Stimulated activated effector memory CD8-positive, alpha-beta T cell treated with anti-CD3 and anti-CD28 coated beads, Interleukin-12 subunit alpha, Interleukin-12 subunit beta, amount 100 ng/mL, for 72 hours (primary cell): ENCODE data around the gene CCL13.

ENCODE experiments used
- ATAC-seq: fragments of 150-1000 bp; cut with Tn5 transposase; 2 replicates; pipeline ENCODE4 v1.10.0; 2021
- DNase-seq, 2 donors: peaks; one replicate each; pipeline ENCODE4 v3.0.0; 2021 to 2022; ENCODE audit warnings: low spot score in 2 of 2
- H3K27ac Mint-ChIP-seq: one replicate; pipeline ENCODE4 v1.8.0; 2022; ENCODE audit warnings: mild to moderate bottlenecking, mixed read lengths
- H3K36me3 Mint-ChIP-seq: one replicate; pipeline ENCODE4 v1.8.0; 2022; ENCODE audit warnings: mild to moderate bottlenecking, mixed read lengths
- H3K4me1 Mint-ChIP-seq: one replicate; pipeline ENCODE4 v1.8.0; 2022; ENCODE audit warnings: mixed read lengths
- H3K4me3 Mint-ChIP-seq: one replicate; pipeline ENCODE4 v1.8.0; 2022; ENCODE audit warnings: mild to moderate bottlenecking, mixed read lengths
- H3K9me3 Mint-ChIP-seq: one replicate; pipeline ENCODE4 v1.8.0; 2022; ENCODE audit warnings: mixed read lengths

The CCL13 gene

GRCh38 chr17:34352191-34352590, 4.1 kb upstream of the CCL13 start:
- no peak for DNase-seq
- no peak for ATAC-seq
- H3K4me1 Mint-ChIP-seq: no peaks in the 10 kb centered on the region

DNA sequence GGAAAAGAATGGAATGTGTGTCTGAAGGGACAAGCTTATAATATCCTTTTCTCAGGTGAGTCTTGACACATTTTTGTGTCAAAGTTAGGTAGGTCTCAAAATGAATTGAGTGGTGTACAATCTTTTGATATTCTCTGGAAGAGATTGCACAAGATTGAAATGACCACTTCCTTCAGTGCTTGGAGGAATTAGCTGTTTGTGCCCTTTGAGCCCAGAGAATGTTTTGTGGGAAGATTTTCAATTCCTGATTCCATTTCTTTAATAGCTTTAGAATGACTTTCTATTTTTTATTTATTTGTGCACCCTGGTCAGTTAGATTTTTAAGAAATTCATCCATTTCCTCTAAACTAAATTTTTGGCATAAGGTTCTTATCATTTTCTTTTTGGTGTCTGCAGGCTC, 1.6 kb upstream of the CCL13 start:
- DNase-seq (no peak), ATAC-seq (no peak)
- Mint-ChIP-seq H3K4me1 (no peaks in the 10 kb centered on the region), H3K4me3 (no peak overlapping the region), H3K27ac (no peak overlapping the region), H3K9me3 (peaks cover 3% of the 10 kb centered on the region), H3K36me3 (no peaks in the 10 kb centered on the region)

More at GRCh38 chr17:34352191-34352590, 4.1 kb upstream of the CCL13 start:
- Mint-ChIP-seq H3K27ac (no peak overlapping the region), H3K4me3 (no peak overlapping the region), H3K9me3 (peaks cover 3% of the 10 kb centered on the region), H3K36me3 (no peaks in the 10 kb centered on the region)

DNA sequence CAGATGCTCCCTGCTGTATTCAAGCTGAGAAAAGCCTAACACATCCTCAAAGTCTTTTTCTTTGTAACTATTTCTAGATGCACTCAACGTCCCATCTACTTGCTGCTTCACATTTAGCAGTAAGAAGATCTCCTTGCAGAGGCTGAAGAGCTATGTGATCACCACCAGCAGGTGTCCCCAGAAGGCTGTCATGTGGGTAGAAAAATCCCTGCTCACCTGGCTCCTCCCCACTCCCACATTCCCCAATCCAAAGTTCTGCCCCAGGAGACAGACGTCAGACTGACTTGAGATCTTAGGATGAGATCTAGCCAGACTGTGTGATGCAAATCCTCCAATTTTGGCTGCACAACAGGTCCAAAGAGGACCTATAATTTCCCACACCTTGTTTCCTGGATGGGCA, 1.1 kb downstream of the CCL13 start:
- ATAC-seq (no peak), DNase-seq (no peak)
- Mint-ChIP-seq H3K27ac (no peak overlapping the region), H3K4me3 (no peak overlapping the region), H3K4me1 (no peaks in the 10 kb centered on the region), H3K9me3 (peaks cover 3% of the 10 kb centered on the region), H3K36me3 (no peaks in the 10 kb centered on the region)

- ATAC-seq: no peak
- DNase-seq: no peak
- no peak overlapping the region for H3K27ac Mint-ChIP-seq
- H3K4me1 Mint-ChIP-seq: no peaks in the 10 kb centered on the region
- H3K36me3 Mint-ChIP-seq: no peaks in the 10 kb centered on the region
- peaks cover 3% of the 10 kb centered on the region for H3K9me3 Mint-ChIP-seq
- H3K4me3 Mint-ChIP-seq: no peak overlapping the region
These were observed 2.4 kb downstream of the CCL13 start for GRCh38 chr17:34358631-34359030.

DNA sequence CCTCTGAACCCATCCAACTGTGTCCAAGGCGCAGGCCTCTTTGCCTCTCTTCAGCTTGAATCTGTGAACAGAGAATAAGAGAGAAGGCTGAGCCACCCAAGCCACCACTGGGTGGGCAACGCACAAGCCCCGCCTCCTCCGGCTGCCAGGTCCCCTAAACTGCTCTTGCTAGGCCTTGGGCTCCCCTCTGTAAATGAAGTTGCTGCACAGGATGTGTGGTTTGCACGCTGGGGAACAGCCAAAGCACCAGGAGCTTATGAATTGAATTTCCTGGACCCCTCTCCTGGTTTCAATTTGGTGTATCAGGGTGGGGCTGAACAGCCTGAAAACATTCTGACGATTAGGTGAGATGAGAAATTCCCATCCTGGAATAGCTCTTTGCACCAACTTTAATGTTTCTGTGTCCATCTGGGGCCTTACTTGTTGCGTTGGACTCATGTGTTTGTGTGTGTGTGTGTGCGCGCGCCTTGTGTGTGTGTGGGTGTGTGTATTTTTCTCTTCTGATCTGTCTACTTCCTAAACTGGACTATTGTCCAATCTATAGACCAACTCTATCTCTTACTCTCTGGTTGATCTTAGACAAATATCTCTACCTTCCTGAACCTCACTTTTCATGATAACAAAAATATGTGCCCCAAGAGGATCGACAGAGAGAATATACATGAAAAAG, 4.5 kb downstream of the CCL13 start:
- no peak for ATAC-seq
- no peaks in the 10 kb centered on the region for H3K36me3 Mint-ChIP-seq
- H3K4me1 Mint-ChIP-seq: no peaks in the 10 kb centered on the region
- H3K9me3 Mint-ChIP-seq: no peaks in the 10 kb centered on the region
- no peak for DNase-seq
- no peak overlapping the region for H3K27ac Mint-ChIP-seq
- no peak overlapping the region for H3K4me3 Mint-ChIP-seq

- ATAC-seq (peak; percentile 85), DNase-seq (peak; percentile 42 to 85)
- Mint-ChIP-seq H3K4me1 (no peaks in the 10 kb centered on the region), H3K27ac (no peak overlapping the region), H3K4me3 (no peak overlapping the region), H3K36me3 (no peaks in the 10 kb centered on the region), H3K9me3 (no peaks in the 10 kb centered on the region)
These were observed 5.3 kb downstream of the CCL13 start for GRCh38 chr17:34361478-34362061.

DNA sequence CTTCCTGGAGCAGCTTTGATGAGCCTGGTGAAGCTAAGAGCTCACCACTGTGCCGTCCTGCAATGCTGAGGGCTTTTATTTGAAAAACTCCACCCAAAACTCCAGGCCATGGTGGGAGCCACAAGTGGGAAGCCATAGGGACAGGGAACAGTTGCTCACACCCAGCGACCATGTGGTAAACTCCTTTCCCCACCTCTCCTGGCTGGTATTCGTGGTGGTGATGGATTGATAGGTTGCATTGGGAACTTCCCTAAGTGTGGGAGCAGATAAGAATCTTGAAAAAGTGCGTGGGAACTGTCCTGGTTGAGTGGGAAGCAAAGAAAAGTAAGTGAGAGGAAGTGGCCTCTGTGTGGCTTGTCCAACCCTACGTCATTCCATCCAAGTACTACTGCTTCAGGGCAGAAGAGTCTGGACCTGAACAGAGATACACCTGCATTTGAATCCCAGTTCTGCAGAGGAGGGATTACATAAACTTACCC, 6.9 kb downstream of the CCL13 start, which contains the start of gene CCL1:
CCL1 (minus strand) TSS at position 51 of the 479 bp plus-strand sequence. CDS start 72 bp downstream, outside the sequence.
- Mint-ChIP-seq H3K9me3 (no peaks in the 10 kb centered on the region), H3K27ac (no peak within 1 kb of the TSS), H3K36me3 (no peaks in the 10 kb centered on the region), H3K4me1 (no peaks in the 10 kb centered on the region), H3K4me3 (no peak within 1 kb of the TSS)
- no peak for DNase-seq
- ATAC-seq: no peak

DNA sequence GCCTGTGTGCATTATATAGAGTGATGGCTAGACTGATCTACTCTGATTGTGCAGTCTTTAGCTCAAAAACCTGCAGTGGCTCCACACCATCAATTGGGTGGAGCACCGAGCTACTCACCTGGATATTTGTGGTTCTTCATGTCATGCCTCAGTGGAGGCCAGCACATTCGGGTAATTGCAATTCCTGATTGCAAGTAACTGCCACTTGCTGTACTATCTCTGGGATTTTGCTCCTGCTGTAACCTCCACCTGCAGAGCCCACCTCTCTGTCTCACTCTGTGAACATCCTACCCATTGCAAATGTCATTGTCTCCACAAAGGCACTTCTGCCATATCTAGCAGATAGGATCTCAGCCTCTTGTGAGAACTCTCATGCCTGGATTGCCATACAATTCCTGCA, 8.5 kb downstream of the CCL13 start:
- no peaks in the 10 kb centered on the region for H3K4me1 Mint-ChIP-seq
- no peak overlapping the region for H3K27ac Mint-ChIP-seq
- no peak for DNase-seq
- no peaks in the 10 kb centered on the region for H3K36me3 Mint-ChIP-seq
- no peak overlapping the region for H3K4me3 Mint-ChIP-seq
- no peak for ATAC-seq
- H3K9me3 Mint-ChIP-seq: no peaks in the 10 kb centered on the region

- ATAC-seq (no peak), DNase-seq (no peak)
- Mint-ChIP-seq H3K27ac (no peak overlapping the region), H3K4me3 (no peak overlapping the region), H3K36me3 (no peaks in the 10 kb centered on the region), H3K4me1 (no peaks in the 10 kb centered on the region), H3K9me3 (no peaks in the 10 kb centered on the region)
These were observed 9.1 kb downstream of the CCL13 start for GRCh38 chr17:34365340-34365739.

GRCh38 chr17:34366010-34366409, 9.7 kb downstream of the CCL13 start:
- Mint-ChIP-seq H3K4me1 (peaks cover 6% of the 10 kb centered on the region), H3K27ac (no peak overlapping the region), H3K4me3 (no peak overlapping the region), H3K36me3 (no peaks in the 10 kb centered on the region), H3K9me3 (no peaks in the 10 kb centered on the region)
- no peak for ATAC-seq
- no peak for DNase-seq

DNA sequence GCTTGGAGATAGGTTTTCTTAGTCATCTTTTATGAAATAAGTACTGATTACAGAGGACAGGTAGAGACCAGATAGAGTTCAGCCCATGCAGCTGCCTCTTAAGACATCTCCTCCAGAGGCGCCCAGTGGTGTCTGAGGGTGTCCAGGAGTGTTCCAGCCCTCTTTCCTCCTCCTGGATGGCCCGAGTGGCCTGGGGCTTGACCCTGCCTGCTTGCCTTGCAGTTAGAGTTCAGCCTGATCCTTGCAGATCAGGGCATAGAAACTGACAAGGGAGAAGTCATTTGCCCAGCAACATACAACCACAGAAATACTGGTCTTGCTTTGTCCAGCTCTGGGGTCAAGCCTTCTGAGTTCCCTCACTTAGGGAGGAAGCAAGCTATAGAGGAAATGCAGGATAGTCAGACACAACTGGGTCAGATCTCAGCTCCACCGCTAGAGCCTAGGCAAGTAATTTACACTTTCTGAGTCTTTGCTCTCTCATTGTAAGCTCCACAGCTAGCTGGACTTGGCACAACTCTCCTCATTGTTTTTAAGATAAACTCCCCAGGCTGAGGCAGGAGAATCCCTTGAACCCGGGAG, 10.3 kb downstream of the CCL13 start:
- H3K9me3 Mint-ChIP-seq: no peaks in the 10 kb centered on the region
- H3K36me3 Mint-ChIP-seq: no peaks in the 10 kb centered on the region
- H3K4me1 Mint-ChIP-seq: peaks cover 12% of the 10 kb centered on the region
- DNase-seq (peak in 1 of 2 donors; percentile 43), ATAC-seq (no peak)
- H3K4me3 Mint-ChIP-seq: no peak overlapping the region
- no peak overlapping the region for H3K27ac Mint-ChIP-seq

GRCh38 chr17:34367486-34368195, 11.4 kb downstream of the CCL13 start:
- Mint-ChIP-seq H3K27ac (no peak overlapping the region), H3K9me3 (no peaks in the 10 kb centered on the region), H3K4me1 (peaks cover 12% of the 10 kb centered on the region), H3K36me3 (no peaks in the 10 kb centered on the region), H3K4me3 (no peak overlapping the region)
- ATAC-seq (no peak), DNase-seq (peak in 1 of 2 donors; percentile 43)

DNA sequence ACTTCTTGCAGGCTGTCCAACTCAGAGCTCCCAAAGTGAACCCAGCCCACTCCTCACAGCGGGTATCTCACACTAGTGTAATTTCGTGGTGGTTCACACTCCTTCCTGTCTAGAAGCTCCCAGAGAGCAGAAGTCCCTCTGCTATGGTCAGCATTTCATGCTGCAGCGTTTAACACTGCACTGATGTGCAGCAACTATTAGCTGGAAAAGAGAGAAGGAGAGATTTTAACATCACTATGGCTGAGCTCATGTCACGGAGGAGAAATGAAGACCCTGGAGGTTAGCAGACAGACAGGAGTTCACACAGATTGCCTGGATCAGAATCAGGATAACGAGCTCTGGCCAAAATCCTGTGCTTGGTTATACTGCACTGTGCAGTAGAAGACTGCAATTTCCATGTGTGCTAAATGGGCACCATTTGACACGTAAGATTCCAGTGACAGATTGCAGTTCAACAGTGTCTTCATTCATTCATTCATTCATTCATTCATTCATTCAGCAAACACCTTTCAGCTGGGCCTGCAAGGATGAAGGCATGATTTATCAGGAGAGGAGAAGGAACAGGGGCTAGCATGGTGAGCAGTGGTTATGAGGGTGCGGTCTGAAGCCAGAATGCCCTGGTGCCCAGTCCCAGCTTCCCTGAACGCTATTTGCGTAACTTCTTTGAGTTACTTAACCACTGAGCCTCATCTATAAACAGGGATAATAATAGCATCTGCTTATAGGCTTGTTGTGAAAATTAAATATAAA, 12.1 kb downstream of the CCL13 start:
- H3K4me3 Mint-ChIP-seq: no peak overlapping the region
- no peaks in the 10 kb centered on the region for H3K9me3 Mint-ChIP-seq
- no peaks in the 10 kb centered on the region for H3K36me3 Mint-ChIP-seq
- peaks cover 12% of the 10 kb centered on the region for H3K4me1 Mint-ChIP-seq
- H3K27ac Mint-ChIP-seq: no peak overlapping the region
- no peak for ATAC-seq
- peak in 1 of 2 donors; percentile 33 for DNase-seq

DNA sequence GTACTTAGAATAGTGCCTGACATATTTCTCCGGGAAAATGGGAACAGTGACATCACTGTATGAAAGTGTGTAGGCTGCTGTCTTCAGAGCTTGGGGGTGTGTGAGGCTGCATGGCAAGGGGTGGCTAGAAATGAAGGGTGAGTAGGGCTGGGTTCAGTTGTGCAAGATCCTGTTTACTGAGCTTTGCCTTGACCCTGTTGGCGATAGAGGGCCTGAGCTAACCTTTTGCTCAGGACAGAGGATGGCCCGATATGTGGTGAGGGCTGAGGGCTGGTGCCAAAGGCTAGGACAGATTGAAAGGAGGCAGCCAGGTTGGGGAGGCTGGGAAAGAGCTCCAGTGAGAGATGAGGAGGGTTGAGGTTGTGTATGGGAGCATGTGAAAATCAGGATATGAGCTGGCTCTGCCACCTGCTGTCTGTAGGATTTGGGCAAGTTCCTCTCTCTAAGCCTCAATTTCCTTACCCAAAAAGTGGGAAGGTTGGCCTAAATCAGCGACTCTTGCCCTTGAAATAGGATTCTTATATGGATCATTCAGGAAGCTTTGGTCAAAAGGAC, 12.7 kb downstream of the CCL13 start:
- Mint-ChIP-seq H3K9me3 (no peaks in the 10 kb centered on the region), H3K27ac (no peak overlapping the region), H3K4me1 (peaks cover 12% of the 10 kb centered on the region), H3K4me3 (no peak overlapping the region), H3K36me3 (no peaks in the 10 kb centered on the region)
- no peak for ATAC-seq
- peak in 1 of 2 donors; percentile 33 for DNase-seq

DNA sequence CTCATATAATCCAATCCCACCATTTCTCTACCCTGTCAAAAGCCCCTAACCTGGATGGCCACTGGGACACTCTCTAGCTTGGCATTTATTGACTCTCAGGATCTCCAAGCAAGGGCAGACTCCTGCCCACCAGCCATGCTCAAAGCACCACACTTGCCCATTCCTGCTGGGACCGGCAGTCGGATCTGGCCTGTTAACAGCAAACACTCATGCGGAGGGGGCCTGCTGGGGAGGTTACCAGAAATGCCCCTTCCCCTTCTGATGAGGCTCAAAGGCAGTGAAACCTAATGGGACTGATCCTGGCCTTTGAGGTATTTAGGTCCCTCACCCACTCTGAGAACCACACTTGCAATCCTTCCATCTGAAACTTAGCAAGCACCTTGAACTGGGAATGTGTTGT, 13.3 kb downstream of the CCL13 start:
- Mint-ChIP-seq H3K9me3 (no peaks in the 10 kb centered on the region), H3K4me3 (no peak overlapping the region)

More for the DNA sequence above, 13.3 kb downstream of the CCL13 start:
- Mint-ChIP-seq H3K4me1 (peaks cover 12% of the 10 kb centered on the region), H3K27ac (no peak overlapping the region), H3K36me3 (no peaks in the 10 kb centered on the region)
- DNase-seq (no peak), ATAC-seq (no peak)
